ENCODE measurements around the gene FAT2. TPM values are rescaled to one million over a fixed set of nuclear protein-coding genes. Genes with fewer than 3 reads are reported as not detected.

Gene FAT2
- total and polyA plus RNA-seq, 4 experiments from 2014 or later: not detected

DNA sequence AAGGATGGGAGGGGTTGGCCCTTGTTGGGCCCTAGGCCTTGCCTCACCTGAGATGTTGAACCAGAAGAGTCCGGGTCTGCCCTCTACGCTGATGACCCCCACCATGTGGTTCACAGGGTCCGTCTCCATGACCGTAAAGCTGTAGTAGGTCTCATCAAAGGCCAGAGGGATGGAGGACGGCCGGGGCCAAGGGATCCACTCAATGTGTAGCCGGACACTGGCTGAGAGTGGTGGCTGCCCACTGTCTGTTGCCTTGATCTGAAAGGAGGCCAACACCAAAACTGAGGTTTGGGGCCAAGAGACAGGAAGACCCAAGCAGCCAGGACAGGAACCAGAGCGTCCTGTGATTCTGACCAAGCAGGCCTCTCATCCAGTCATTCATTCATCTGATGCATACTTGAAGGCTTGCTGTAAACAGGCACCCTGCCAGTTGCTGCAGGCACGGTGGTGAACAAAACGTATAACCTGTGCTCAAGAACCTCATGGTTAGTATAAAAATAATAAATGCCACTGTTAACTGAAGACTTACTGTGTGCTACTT lies 37.9 kb downstream of the FAT2 start:
- intact Hi-C loops (cut with micrococcal nuclease): no loop called here
- no peaks in the 10 kb centered on the region for H3K4me1 ChIP-seq (ENCODE audit: insufficient read depth, low read length)
- no peaks in the 10 kb centered on the region for H3K36me3 ChIP-seq (ENCODE audit: insufficient read depth, low read length)
- POLR2A ChIA-PET (ENCODE audit: partially characterized antibody): no interaction called here
- Mint-ChIP-seq H3K4me3 (no peak overlapping the region), H3K4me1 (peaks cover 0 to 2% (median 0%) of the 10 kb centered on the region in 4 donors), H3K27ac (no peak overlapping the region), H3K36me3 (no peaks in the 10 kb centered on the region), H3K9me3 (no peaks in the 10 kb centered on the region), H3K27me3 (no peaks in the 10 kb centered on the region)
- H3K9me3 ChIP-seq (ENCODE audit: control insufficient read depth in 1 of 2, low read length in 2 of 2): no peaks in the 10 kb centered on the region
- no peak overlapping the region for H3K27ac ChIP-seq (ENCODE audit: low read depth, low read length)
- no peaks in the 10 kb centered on the region for H3K27me3 ChIP-seq (ENCODE audit: insufficient read depth, low read length)
- CTCF ChIA-PET (ENCODE audit: partially characterized antibody): no interaction called here
- DNase-seq: no peak
- no peak overlapping the region for H3K4me3 ChIP-seq (ENCODE audit: low read length in 2 of 2)

DNA sequence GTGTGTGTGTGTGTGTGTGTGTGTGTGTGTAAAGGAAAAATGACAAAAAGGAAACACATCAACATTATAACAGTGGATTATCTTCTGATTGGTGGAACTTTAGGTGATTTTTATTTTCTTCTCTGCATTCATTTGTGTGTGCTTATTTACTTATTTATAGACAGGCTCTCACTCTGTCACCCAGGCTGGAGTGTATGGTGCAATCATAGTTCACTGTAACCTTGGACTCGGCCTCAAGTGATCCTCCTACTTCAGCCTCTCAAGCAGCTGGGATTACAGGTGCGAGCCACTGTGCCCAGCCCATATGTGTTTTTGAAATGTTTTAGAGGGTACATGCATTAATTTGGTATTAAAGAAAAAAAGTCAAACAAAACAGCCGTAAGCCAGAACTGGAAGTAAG lies 39.1 kb downstream of the FAT2 start:
- Mint-ChIP-seq H3K4me1 (peaks cover 0 to 2% (median 0%) of the 10 kb centered on the region in 4 donors), H3K9me3 (no peaks in the 10 kb centered on the region), H3K36me3 (no peaks in the 10 kb centered on the region), H3K27ac (no peak overlapping the region), H3K4me3 (no peak overlapping the region), H3K27me3 (no peaks in the 10 kb centered on the region)
- no peaks in the 10 kb centered on the region for H3K36me3 ChIP-seq (ENCODE audit: insufficient read depth, low read length)
- H3K9me3 ChIP-seq (ENCODE audit: control insufficient read depth in 1 of 2, low read length in 2 of 2): no peaks in the 10 kb centered on the region
- ChIA-PET POLR2A (ENCODE audit: partially characterized antibody) (no interaction called here), CTCF (ENCODE audit: partially characterized antibody) (no interaction called here)
- H3K4me3 ChIP-seq (ENCODE audit: low read length in 2 of 2): no peak overlapping the region
- no peak overlapping the region for H3K27ac ChIP-seq (ENCODE audit: low read depth, low read length)
- no peak for DNase-seq
- intact Hi-C loops (cut with micrococcal nuclease): no loop called here
- no peaks in the 10 kb centered on the region for H3K4me1 ChIP-seq (ENCODE audit: insufficient read depth, low read length)
- no peaks in the 10 kb centered on the region for H3K27me3 ChIP-seq (ENCODE audit: insufficient read depth, low read length)

DNA sequence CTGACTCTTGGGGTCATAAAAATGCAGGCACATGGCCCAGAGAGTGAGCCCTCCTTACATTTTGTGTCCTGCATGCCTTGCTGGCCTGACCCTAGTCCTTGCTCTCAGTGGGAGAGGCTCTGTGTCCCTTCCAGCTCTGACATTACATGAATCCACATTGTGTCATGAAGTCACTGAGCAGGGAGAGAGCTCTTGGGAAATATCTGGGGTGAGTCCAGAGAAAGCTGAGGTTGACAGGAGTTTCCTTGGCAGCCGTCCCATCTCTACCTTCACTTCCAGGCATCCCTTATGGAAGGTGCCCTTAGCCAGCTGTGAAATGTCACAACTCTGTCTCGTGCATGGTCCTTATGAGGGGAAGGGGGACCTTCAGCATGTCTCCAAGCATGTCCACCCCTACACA lies 41.0 kb downstream of the FAT2 start:
- Histone ChIP-seq H3K36me3 (ENCODE audit: insufficient read depth, low read length) (no peaks in the 10 kb centered on the region), H3K4me3 (ENCODE audit: low read length in 2 of 2) (no peak overlapping the region)
- no peaks in the 10 kb centered on the region for H3K27me3 Mint-ChIP-seq

DNA sequence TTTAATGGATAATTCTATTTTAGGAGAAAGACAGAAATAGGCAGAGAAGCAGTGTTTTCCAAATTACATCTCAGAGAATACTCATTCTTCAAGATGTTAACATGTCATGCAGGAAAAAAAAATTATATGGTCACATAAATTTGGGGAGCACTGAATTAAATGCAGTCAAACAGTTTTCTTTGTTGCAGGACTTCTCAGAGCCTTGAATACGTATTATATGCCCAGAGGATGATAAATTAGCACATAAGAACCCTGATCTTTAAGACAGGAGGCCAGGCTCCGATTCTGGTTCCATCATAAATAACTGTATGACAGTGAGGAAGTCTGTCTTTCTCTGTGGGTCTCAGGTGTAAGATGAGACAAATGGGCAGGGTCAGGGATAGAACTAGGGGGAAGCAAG lies 41.4 kb downstream of the FAT2 start:
- H3K4me1 Mint-ChIP-seq: no peaks in the 10 kb centered on the region
- Histone ChIP-seq H3K4me1 (ENCODE audit: insufficient read depth, low read length) (no peaks in the 10 kb centered on the region), H3K27me3 (ENCODE audit: insufficient read depth, low read length) (no peaks in the 10 kb centered on the region), H3K9me3 (ENCODE audit: control insufficient read depth in 1 of 2, low read length in 2 of 2) (no peaks in the 10 kb centered on the region), H3K27ac (ENCODE audit: low read depth, low read length) (no peak overlapping the region), H3K36me3 (ENCODE audit: insufficient read depth, low read length) (no peaks in the 10 kb centered on the region), H3K4me3 (ENCODE audit: low read length in 2 of 2) (no peak overlapping the region)
- POLR2A ChIA-PET (ENCODE audit: partially characterized antibody): no interaction called here
- H3K27me3 Mint-ChIP-seq: peaks cover 0 to 3% of the 10 kb centered on the region in 2 donors
- DNase-seq: no peak
- H3K36me3 Mint-ChIP-seq: no peaks in the 10 kb centered on the region
- intact Hi-C loops (cut with micrococcal nuclease): no loop called here
- no peaks in the 10 kb centered on the region for H3K9me3 Mint-ChIP-seq
- H3K27ac Mint-ChIP-seq: no peak overlapping the region
- CTCF ChIA-PET (ENCODE audit: partially characterized antibody): no interaction called here
- H3K4me3 Mint-ChIP-seq: no peak overlapping the region

More for the DNA sequence above, 41.0 kb downstream of the FAT2 start:
- intact Hi-C loops (cut with micrococcal nuclease): no loop called here
- Mint-ChIP-seq H3K36me3 (no peaks in the 10 kb centered on the region), H3K27ac (no peak overlapping the region), H3K4me3 (no peak overlapping the region), H3K9me3 (no peaks in the 10 kb centered on the region), H3K4me1 (no peaks in the 10 kb centered on the region)
- Histone ChIP-seq H3K27ac (ENCODE audit: low read depth, low read length) (no peak overlapping the region), H3K27me3 (ENCODE audit: insufficient read depth, low read length) (no peaks in the 10 kb centered on the region), H3K9me3 (ENCODE audit: control insufficient read depth in 1 of 2, low read length in 2 of 2) (no peaks in the 10 kb centered on the region), H3K4me1 (ENCODE audit: insufficient read depth, low read length) (no peaks in the 10 kb centered on the region)
- ChIA-PET CTCF (ENCODE audit: partially characterized antibody) (no interaction called here), POLR2A (ENCODE audit: partially characterized antibody) (no interaction called here)
- DNase-seq: no peak

DNA sequence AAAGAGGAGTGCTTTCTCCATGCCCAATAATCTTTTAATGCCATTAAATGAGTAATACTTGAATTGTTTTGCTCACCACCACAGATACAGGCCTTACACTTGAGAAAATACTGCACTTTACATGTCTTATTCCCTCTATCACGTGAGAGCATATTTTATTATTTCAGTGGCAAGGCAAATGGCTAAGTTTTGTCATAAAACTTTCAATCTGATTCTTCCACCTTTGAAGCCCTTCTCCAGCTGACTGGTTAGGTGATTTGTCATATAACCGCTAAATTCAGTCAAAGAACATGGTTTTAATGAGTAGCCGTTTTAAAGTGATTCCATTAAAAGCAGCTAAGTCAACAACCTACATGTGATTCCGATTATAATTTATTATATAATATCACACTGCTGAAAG lies 43.8 kb downstream of the FAT2 start:
- intact Hi-C loops (cut with micrococcal nuclease): no loop called here
- Mint-ChIP-seq H3K4me1 (no peaks in the 10 kb centered on the region), H3K27me3 (peaks cover 0 to 5% of the 10 kb centered on the region in 2 donors), H3K4me3 (no peak overlapping the region), H3K9me3 (no peaks in the 10 kb centered on the region), H3K36me3 (no peaks in the 10 kb centered on the region), H3K27ac (no peak overlapping the region)
- Histone ChIP-seq H3K36me3 (ENCODE audit: insufficient read depth, low read length) (no peaks in the 10 kb centered on the region), H3K4me3 (ENCODE audit: low read length in 2 of 2) (no peak overlapping the region), H3K9me3 (ENCODE audit: control insufficient read depth in 1 of 2, low read length in 2 of 2) (no peaks in the 10 kb centered on the region), H3K4me1 (ENCODE audit: insufficient read depth, low read length) (no peaks in the 10 kb centered on the region), H3K27me3 (ENCODE audit: insufficient read depth, low read length) (no peaks in the 10 kb centered on the region), H3K27ac (ENCODE audit: low read depth, low read length) (no peak overlapping the region)
- POLR2A ChIA-PET (ENCODE audit: partially characterized antibody): no interaction called here
- CTCF ChIA-PET (ENCODE audit: partially characterized antibody): interaction anchor here (2.0 kb wide), 1 partner anchor 105 kb away, joined by 5 read pairs; no protein-coding TSS in a partner anchor
- DNase-seq: no peak

DNA sequence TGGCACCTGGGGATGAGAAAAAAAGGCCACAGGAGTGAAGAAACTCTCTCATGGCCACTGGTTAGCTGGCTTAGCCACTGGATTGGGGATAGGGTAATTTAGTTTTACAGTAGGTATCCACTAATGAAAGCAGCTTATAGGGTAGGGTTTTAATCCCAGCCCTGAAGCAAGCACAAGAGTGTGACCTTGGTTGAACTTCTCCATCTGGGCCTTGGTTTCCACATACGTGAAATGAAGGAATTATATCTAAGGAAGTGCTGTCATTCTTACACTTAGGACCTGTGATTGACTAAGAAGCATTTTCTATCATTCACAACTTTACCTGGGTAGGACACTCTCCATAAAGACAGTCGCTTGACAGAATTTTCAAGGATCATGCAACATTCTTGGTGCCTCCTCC lies 49.6 kb downstream of the FAT2 start:
- Mint-ChIP-seq H3K27me3 (peaks cover 0 to 7% of the 10 kb centered on the region in 2 donors), H3K27ac (no peak overlapping the region), H3K4me3 (no peak overlapping the region), H3K9me3 (no peaks in the 10 kb centered on the region), H3K36me3 (no peaks in the 10 kb centered on the region), H3K4me1 (no peaks in the 10 kb centered on the region)
- ChIA-PET POLR2A (ENCODE audit: partially characterized antibody) (no interaction called here), CTCF (ENCODE audit: partially characterized antibody) (no interaction called here)
- Histone ChIP-seq H3K4me3 (ENCODE audit: low read length in 2 of 2) (no peak overlapping the region), H3K36me3 (ENCODE audit: insufficient read depth, low read length) (no peaks in the 10 kb centered on the region), H3K9me3 (ENCODE audit: control insufficient read depth in 1 of 2, low read length in 2 of 2) (no peaks in the 10 kb centered on the region), H3K27ac (ENCODE audit: low read depth, low read length) (no peak overlapping the region), H3K4me1 (ENCODE audit: insufficient read depth, low read length) (no peaks in the 10 kb centered on the region), H3K27me3 (ENCODE audit: insufficient read depth, low read length) (no peaks in the 10 kb centered on the region)
- intact Hi-C loops (cut with micrococcal nuclease): no loop called here
- DNase-seq: no peak

Other genes with a start within 250 kb of the FAT2 start
- not detected for gene SLC36A2, start 243.8 kb downstream of the FAT2 start, total RNA-seq
- gene SLC36A2, start 243.8 kb downstream of the FAT2 start, polyA plus RNA-seq: not detected
- 1 to 10 TPM; 5.2 to 7.8 TPM for gene SLC36A1, start 143.7 kb downstream of the FAT2 start, total RNA-seq
- gene SLC36A1, start 143.7 kb downstream of the FAT2 start, polyA plus RNA-seq: 1 to 10 TPM in 1 of 2 donors, under 1 TPM in 1; 0.80 to 2.1 TPM
- gene SPARC, start 95.6 kb upstream of the FAT2 start, total RNA-seq: under 1 TPM; 0.19 to 0.47 TPM
- under 1 TPM in 1 of 2 donors, not detected in 1; 0.37 TPM for gene SPARC, start 95.6 kb upstream of the FAT2 start, polyA plus RNA-seq
- gene ATOX1, start 167.3 kb upstream of the FAT2 start, total RNA-seq: 10 to 100 TPM; 28.2 to 31.0 TPM
- 10 to 100 TPM; 42.8 to 64.5 TPM for gene ATOX1, start 167.3 kb upstream of the FAT2 start, polyA plus RNA-seq
- gene G3BP1, start 180.6 kb upstream of the FAT2 start, total RNA-seq: 100 to 1,000 TPM; 189 to 193 TPM
- 100 to 1,000 TPM; 178 to 188 TPM for gene G3BP1, start 180.6 kb upstream of the FAT2 start, polyA plus RNA-seq